A673 (cell line): ENCODE measurements around the gene KIF5C.

Experiments
- CTCF ChIP-seq: fragments of 300-800, 200-600 bp; sonication (generic); conservative IDR thresholded peaks from 2 replicates; pipeline ENCODE4 v1.5.1; 2017; ENCODE audit warnings: low read depth, mild to moderate bottlenecking, antibody characterized with exemption, low read length, moderate library complexity, mixed read lengths
- EZH2 ChIP-seq: fragments of 200-600 bp; sonication (generic); IDR thresholded peaks from 2 replicates; pipeline ENCODE4 v1.6.1; 2017; ENCODE audit warnings: borderline replicate concordance, low read depth, mild to moderate bottlenecking, mixed read lengths, antibody characterized with exemption, low read length; ENCODE audit not compliant: poor library complexity, severe bottlenecking

GRCh38 chr2:148939271-148939670 is 64.2 kb downstream of the KIF5C start:
- no peak for TF ChIP-seq CTCF
- TF ChIP-seq EZH2 = no peak
